B cell (primary cell): ENCODE data around the gene RNFT2.

Experiments
- EZH2 ChIP-seq: IDR thresholded peaks from 2 replicates; pipeline ENCODE4 v1.6.1; 2012; ENCODE audit warnings: borderline replicate concordance, low read depth, mild to moderate bottlenecking, moderate library complexity, low read length; ENCODE audit not compliant: insufficient read depth, poor library complexity, severe bottlenecking
- TF ChIP-seq, protein P1 (sequence below): fragments of 200-600 bp; IDR thresholded peaks from one replicate; pipeline ENCODE4 v1.8.0; 2022; ENCODE audit warnings: antibody characterized with exemption, mild to moderate bottlenecking

DNA sequence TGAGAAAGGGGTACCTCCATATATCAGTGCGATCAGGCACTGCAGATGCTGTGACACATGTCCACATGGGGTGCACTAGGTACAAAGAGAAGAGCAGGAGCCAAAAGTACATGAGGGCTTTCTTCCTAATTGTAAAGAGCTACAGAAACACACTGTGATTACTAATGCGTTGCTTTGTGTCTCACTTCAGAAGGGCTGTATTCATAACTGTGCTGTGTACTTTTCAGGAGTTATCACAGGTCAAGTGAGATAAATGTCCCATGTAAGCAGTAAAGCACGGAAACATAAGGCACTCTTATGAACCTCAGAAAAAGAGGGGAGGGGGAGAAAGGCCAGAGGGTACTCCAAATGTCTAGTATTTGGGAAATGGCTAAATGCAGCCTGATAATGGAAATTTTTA lies 10.9 kb upstream of the RNFT2 start:
- no peak for TF ChIP-seq EZH2
- TF ChIP-seq, protein P1, sequence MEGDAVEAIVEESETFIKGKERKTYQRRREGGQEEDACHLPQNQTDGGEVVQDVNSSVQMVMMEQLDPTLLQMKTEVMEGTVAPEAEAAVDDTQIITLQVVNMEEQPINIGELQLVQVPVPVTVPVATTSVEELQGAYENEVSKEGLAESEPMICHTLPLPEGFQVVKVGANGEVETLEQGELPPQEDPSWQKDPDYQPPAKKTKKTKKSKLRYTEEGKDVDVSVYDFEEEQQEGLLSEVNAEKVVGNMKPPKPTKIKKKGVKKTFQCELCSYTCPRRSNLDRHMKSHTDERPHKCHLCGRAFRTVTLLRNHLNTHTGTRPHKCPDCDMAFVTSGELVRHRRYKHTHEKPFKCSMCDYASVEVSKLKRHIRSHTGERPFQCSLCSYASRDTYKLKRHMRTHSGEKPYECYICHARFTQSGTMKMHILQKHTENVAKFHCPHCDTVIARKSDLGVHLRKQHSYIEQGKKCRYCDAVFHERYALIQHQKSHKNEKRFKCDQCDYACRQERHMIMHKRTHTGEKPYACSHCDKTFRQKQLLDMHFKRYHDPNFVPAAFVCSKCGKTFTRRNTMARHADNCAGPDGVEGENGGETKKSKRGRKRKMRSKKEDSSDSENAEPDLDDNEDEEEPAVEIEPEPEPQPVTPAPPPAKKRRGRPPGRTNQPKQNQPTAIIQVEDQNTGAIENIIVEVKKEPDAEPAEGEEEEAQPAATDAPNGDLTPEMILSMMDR = no peak
